Adipocyte (in vitro differentiated cells): ENCODE results near the gene TDRKH.

Experiments used
- DNase-seq: peaks from one replicate; pipeline ENCODE4 v3.0.0-alpha.2; 2015; ENCODE audit warnings: low read depth
- H3K27me3 ChIP-seq: replicated peaks from 2 replicates; pipeline ENCODE4 v1.7.0; 2013; ENCODE audit warnings: mild to moderate bottlenecking, low read length, moderate library complexity; ENCODE audit not compliant: control insufficient read depth, insufficient read depth
- H3K36me3 ChIP-seq: 2 replicates; pipeline ENCODE4 v1.7.0; 2013; ENCODE audit warnings: low read length, mild to moderate bottlenecking, moderate library complexity; ENCODE audit not compliant: control insufficient read depth, insufficient read depth, severe bottlenecking
- H3K4me1 ChIP-seq: 2 replicates; pipeline ENCODE4 v1.7.0; 2013; ENCODE audit warnings: mild to moderate bottlenecking, low read length, moderate library complexity; ENCODE audit not compliant: control insufficient read depth, insufficient read depth
- H3K4me3 ChIP-seq: 2 replicates; pipeline ENCODE4 v1.7.0; 2013; ENCODE audit warnings: mild to moderate bottlenecking, low read length, moderate library complexity
- H3K9ac ChIP-seq: 2 replicates; pipeline ENCODE4 v1.7.0; 2013; ENCODE audit warnings: mild to moderate bottlenecking, low read length, moderate library complexity
- H3K9me3 ChIP-seq: 2 replicates; pipeline ENCODE4 v1.7.0; 2013; ENCODE audit warnings: mild to moderate bottlenecking, low read length, moderate library complexity; ENCODE audit not compliant: control insufficient read depth

TDRKH gene

DNA sequence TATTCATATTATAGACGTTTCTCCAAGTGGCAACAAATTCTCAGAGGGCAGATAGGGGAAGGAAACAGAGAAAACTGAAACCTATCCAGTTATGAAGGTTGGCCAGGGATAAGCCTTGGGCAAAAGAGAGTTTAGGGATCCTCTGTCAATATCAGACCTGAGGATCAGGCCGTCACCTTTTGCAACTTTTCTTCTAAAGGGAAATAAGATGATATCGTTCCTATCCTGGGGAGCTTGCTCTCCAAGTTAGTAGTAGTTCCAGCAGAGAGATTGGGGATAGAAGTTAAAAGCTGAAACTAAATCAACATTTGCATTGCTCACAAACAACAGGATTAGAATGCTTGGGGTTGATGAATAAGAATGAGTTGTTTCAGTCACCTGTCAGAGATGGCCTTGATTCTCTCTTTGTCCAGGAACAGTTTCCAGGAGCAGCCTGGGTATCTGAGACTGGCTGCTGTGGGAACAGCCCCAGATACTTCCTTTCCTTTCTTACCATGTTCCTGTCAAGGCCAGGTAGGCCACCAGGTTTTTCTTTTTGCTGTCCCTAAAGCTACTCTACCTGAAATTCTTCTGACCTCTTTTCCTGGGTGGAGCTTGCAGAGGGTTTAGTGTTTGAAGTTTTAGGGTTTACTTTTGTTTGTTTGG, 66.5 kb downstream of the TDRKH start:
- Histone ChIP-seq H3K9ac (no peak overlapping the region), H3K4me3 (no peak overlapping the region), H3K4me1 (peaks cover 12% of the 10 kb centered on the region), H3K27me3 (peaks cover 34% of the 10 kb centered on the region), H3K9me3 (no peaks in the 10 kb centered on the region), H3K36me3 (no peaks in the 10 kb centered on the region)
- no peak for DNase-seq
